Stimulated activated naive B cell treated with anti-CD40 and anti-IgM and Interleukin-4, amounts not matched to agents 10 μg/mL and 1 μg/mL and 100 μg/mL, for 72 hours (primary cell): Measurements from ENCODE around the gene CPPED1.

Experiments used
- ATAC-seq, 2 donors: fragments of 150-1000 bp; cut with Tn5 transposase; replicated peaks; 2 replicates each; pipeline ENCODE4 v1.10.0; 2021; ENCODE audit warnings: moderate library complexity in 1 of 2
- DNase-seq: peaks from one replicate; pipeline ENCODE4 v3.0.0; 2021
- H3K27ac Mint-ChIP-seq: one replicate; pipeline ENCODE4 v1.8.0; 2022; ENCODE audit warnings: mild to moderate bottlenecking, mixed read lengths
- H3K27me3 Mint-ChIP-seq, 2 donors: one replicate each; pipeline ENCODE4 v1.8.0; 2022; ENCODE audit warnings: mixed read lengths in 2 of 2
- H3K36me3 Mint-ChIP-seq, 2 donors: one replicate each; pipeline ENCODE4 v1.8.0; 2022; ENCODE audit warnings: mixed read lengths in 2 of 2, mild to moderate bottlenecking in 1 of 2
- H3K4me1 Mint-ChIP-seq, 2 donors: one replicate each; pipeline ENCODE4 v1.8.0; 2022; ENCODE audit warnings: mixed read lengths in 2 of 2, mild to moderate bottlenecking in 1 of 2
- H3K4me3 Mint-ChIP-seq, 2 donors: one replicate each; pipeline ENCODE4 v1.8.0; 2022; ENCODE audit warnings: mild to moderate bottlenecking in 2 of 2, mixed read lengths in 2 of 2, moderate library complexity in 1 of 2
- H3K9me3 Mint-ChIP-seq, 2 donors: one replicate each; pipeline ENCODE4 v1.8.0; 2022; ENCODE audit warnings: mixed read lengths in 2 of 2, mild to moderate bottlenecking in 1 of 2

The CPPED1 gene

GRCh38 chr16:12629271-12629670, 174.4 kb downstream of the CPPED1 start:
- H3K27ac Mint-ChIP-seq, result no peak overlapping the region
- no peak for ATAC-seq
- H3K4me1 Mint-ChIP-seq, result no peaks in the 10 kb centered on the region
- H3K4me3 Mint-ChIP-seq, result no peak overlapping the region
- no peak for DNase-seq
- no peaks in the 10 kb centered on the region for H3K9me3 Mint-ChIP-seq
- no peaks in the 10 kb centered on the region for H3K36me3 Mint-ChIP-seq
- peaks cover 25 to 26% of the 10 kb centered on the region in 2 donors for H3K27me3 Mint-ChIP-seq

GRCh38 chr16:12628536-12628935, 175.2 kb downstream of the CPPED1 start:
- Mint-ChIP-seq H3K9me3 (no peaks in the 10 kb centered on the region), H3K27ac (no peak overlapping the region), H3K4me1 (no peaks in the 10 kb centered on the region), H3K4me3 (no peak overlapping the region), H3K36me3 (no peaks in the 10 kb centered on the region), H3K27me3 (peaks cover 18 to 23% of the 10 kb centered on the region in 2 donors)
- DNase-seq (no peak), ATAC-seq (no peak)

- no peak for ATAC-seq
These were observed 176.3 kb downstream of the CPPED1 start for GRCh38 chr16:12627394-12627793.

GRCh38 chr16:12626411-12626810, 177.3 kb downstream of the CPPED1 start:
- H3K27ac Mint-ChIP-seq, result peak overlapping the region; percentile 65
- H3K36me3 Mint-ChIP-seq, result no peaks in the 10 kb centered on the region

More at GRCh38 chr16:12627394-12627793, 176.3 kb downstream of the CPPED1 start:
- H3K4me1 Mint-ChIP-seq, result no peaks in the 10 kb centered on the region
- H3K27me3 Mint-ChIP-seq, result peaks cover 10 to 23% of the 10 kb centered on the region in 2 donors
- DNase-seq, result no peak
- no peaks in the 10 kb centered on the region for H3K36me3 Mint-ChIP-seq
- H3K27ac Mint-ChIP-seq, result no peak overlapping the region
- H3K9me3 Mint-ChIP-seq, result no peaks in the 10 kb centered on the region
- H3K4me3 Mint-ChIP-seq, result no peak overlapping the region

GRCh38 chr16:12625716-12626115, 178.0 kb downstream of the CPPED1 start:
- Mint-ChIP-seq H3K36me3 (no peaks in the 10 kb centered on the region), H3K4me3 (no peak overlapping the region), H3K9me3 (no peaks in the 10 kb centered on the region), H3K27ac (no peak overlapping the region), H3K27me3 (peaks cover 10 to 20% of the 10 kb centered on the region in 2 donors), H3K4me1 (no peaks in the 10 kb centered on the region)
- ATAC-seq (no peak), DNase-seq (no peak)

More at GRCh38 chr16:12626411-12626810, 177.3 kb downstream of the CPPED1 start:
- no peak for DNase-seq
- H3K4me1 Mint-ChIP-seq, result no peaks in the 10 kb centered on the region
- no peaks in the 10 kb centered on the region for H3K9me3 Mint-ChIP-seq
- ATAC-seq, result no peak
- no peak overlapping the region for H3K4me3 Mint-ChIP-seq
- peaks cover 10 to 23% of the 10 kb centered on the region in 2 donors for H3K27me3 Mint-ChIP-seq

GRCh38 chr16:12625068-12625467, 178.6 kb downstream of the CPPED1 start:
- H3K4me3 Mint-ChIP-seq, result no peak overlapping the region
- no peak for DNase-seq
- ATAC-seq, result no peak
- H3K27me3 Mint-ChIP-seq, result peaks cover 10 to 13% of the 10 kb centered on the region in 2 donors
- no peaks in the 10 kb centered on the region for H3K4me1 Mint-ChIP-seq
- no peak overlapping the region for H3K27ac Mint-ChIP-seq
- H3K36me3 Mint-ChIP-seq, result no peaks in the 10 kb centered on the region
- H3K9me3 Mint-ChIP-seq, result no peaks in the 10 kb centered on the region

- Mint-ChIP-seq H3K27me3 (peaks cover 10 to 14% of the 10 kb centered on the region in 2 donors), H3K27ac (no peak overlapping the region), H3K36me3 (no peaks in the 10 kb centered on the region), H3K4me3 (no peak overlapping the region), H3K4me1 (no peaks in the 10 kb centered on the region), H3K9me3 (no peaks in the 10 kb centered on the region)
- no peak for DNase-seq
- no peak for ATAC-seq
These were observed 183.5 kb downstream of the CPPED1 start for GRCh38 chr16:12620150-12620549.

GRCh38 chr16:12618515-12618914, 185.2 kb downstream of the CPPED1 start:
- Mint-ChIP-seq H3K36me3 (no peaks in the 10 kb centered on the region), H3K27me3 (peaks cover 10 to 19% of the 10 kb centered on the region in 2 donors), H3K4me1 (peaks cover 2 to 7% of the 10 kb centered on the region in 2 donors), H3K4me3 (no peak overlapping the region), H3K9me3 (no peaks in the 10 kb centered on the region), H3K27ac (no peak overlapping the region)
- DNase-seq (no peak), ATAC-seq (no peak)

- no peak for ATAC-seq
- Mint-ChIP-seq H3K36me3 (no peaks in the 10 kb centered on the region), H3K9me3 (no peaks in the 10 kb centered on the region), H3K27ac (no peak overlapping the region), H3K4me3 (no peak overlapping the region), H3K27me3 (peaks cover 16 to 25% of the 10 kb centered on the region in 2 donors), H3K4me1 (peaks cover 8 to 15% of the 10 kb centered on the region in 2 donors)
- DNase-seq, result no peak
These were observed 186.3 kb downstream of the CPPED1 start for GRCh38 chr16:12617401-12617819.

GRCh38 chr16:12614662-12615278, 188.9 kb downstream of the CPPED1 start:
- peaks cover 16 to 26% of the 10 kb centered on the region in 2 donors for H3K27me3 Mint-ChIP-seq
- no peak overlapping the region for H3K4me3 Mint-ChIP-seq
- peaks cover 8 to 15% of the 10 kb centered on the region in 2 donors for H3K4me1 Mint-ChIP-seq
- ATAC-seq (no peak), DNase-seq (no peak)
- no peaks in the 10 kb centered on the region for H3K9me3 Mint-ChIP-seq
- H3K27ac Mint-ChIP-seq, result no peak overlapping the region
- H3K36me3 Mint-ChIP-seq, result no peaks in the 10 kb centered on the region

- no peak overlapping the region for H3K27ac Mint-ChIP-seq
- H3K27me3 Mint-ChIP-seq, result peaks cover 16 to 21% of the 10 kb centered on the region in 2 donors
- peaks cover 8 to 15% of the 10 kb centered on the region in 2 donors for H3K4me1 Mint-ChIP-seq
- no peaks in the 10 kb centered on the region for H3K36me3 Mint-ChIP-seq
- DNase-seq (no peak), ATAC-seq (no peak)
- H3K9me3 Mint-ChIP-seq, result peaks cover 0 to 2% of the 10 kb centered on the region in 2 donors
- H3K4me3 Mint-ChIP-seq, result no peak overlapping the region
These were observed 189.6 kb downstream of the CPPED1 start for GRCh38 chr16:12613992-12614661.

GRCh38 chr16:12613131-12613991, 190.3 kb downstream of the CPPED1 start:
- no peak overlapping the region for H3K4me3 Mint-ChIP-seq
- peaks cover 12 to 18% of the 10 kb centered on the region in 2 donors for H3K27me3 Mint-ChIP-seq
- H3K36me3 Mint-ChIP-seq, result no peaks in the 10 kb centered on the region
- DNase-seq, result no peak
- peak overlapping the region; percentile 37 for H3K27ac Mint-ChIP-seq
- ATAC-seq, result peak; percentile 75 to 80
- H3K9me3 Mint-ChIP-seq, result peaks cover 0 to 7% of the 10 kb centered on the region in 2 donors
- H3K4me1 Mint-ChIP-seq, result peaks cover 8 to 15% of the 10 kb centered on the region in 2 donors

GRCh38 chr16:12612598-12613101, 191.0 kb downstream of the CPPED1 start:
- peaks cover 10 to 16% of the 10 kb centered on the region in 2 donors for H3K27me3 Mint-ChIP-seq
- H3K4me1 Mint-ChIP-seq, result peaks cover 8 to 15% of the 10 kb centered on the region in 2 donors
- no peaks in the 10 kb centered on the region for H3K36me3 Mint-ChIP-seq
- no peak for DNase-seq
- peak overlapping the region; percentile 28 for H3K27ac Mint-ChIP-seq
- peaks cover 0 to 8% of the 10 kb centered on the region in 2 donors for H3K9me3 Mint-ChIP-seq
- peak in 1 of 2 donors; percentile 38 for ATAC-seq
- no peak overlapping the region for H3K4me3 Mint-ChIP-seq
